Endothelial cell of umbilical vein (primary cell): ENCODE data around the gene KCNH6. TPM values are rescaled to one million over a fixed set of nuclear protein-coding genes. Genes with fewer than 3 reads are reported as not detected.

Source experiments
- BruUV-seq: library from RNA; stranded (reverse); fragments of 400-500 nt; replicated peaks from 2 replicates; lab custom pipeline; 2021; lab: Mats Ljungman, UMichigan
- CTCF ChIA-PET: fragments of 300-600, 350-600 bp; sonication (Branson Sonifier 250); formaldehyde crosslinking; loops from one replicate; lab custom pipeline; 2021; ENCODE audit warnings: antibody characterized with exemption, inconsistent platforms; lab: Charles Lee
- POLR2A ChIA-PET: fragments of 300-600, 350-600 bp; sonication (Branson Sonifier 250); formaldehyde crosslinking; loops from one replicate; lab custom pipeline; 2021; ENCODE audit warnings: antibody characterized with exemption, inconsistent platforms; lab: Charles Lee
- DNase-seq: peaks from one replicate; pipeline ENCODE4 v3.0.0-alpha.2; 2011; ENCODE audit warnings: low read depth, low spot score
- FAIRE-seq: peaks from 2 replicates; lab custom pipeline; 2011; peaks lifted over from hg19 to GRCh38; lab: Jason Lieb, UNC
- H2AFZ ChIP-seq: 2 replicates; pipeline ENCODE4 v1.6.0; 2012; ENCODE audit warnings: low read depth, low read length, control low read depth, inconsistent platforms
- H3K27ac ChIP-seq: 2 replicates; pipeline ENCODE4 v1.5.1; 2011; ENCODE audit warnings: low read depth, mild to moderate bottlenecking, control low read depth, low read length, moderate library complexity; ENCODE audit not compliant: insufficient read depth
- H3K27me3 ChIP-seq, 2 experiments: 2 replicates each; pipeline versions ENCODE4 v1.6.0 to v1.6.1; 2011; ENCODE audit warnings: low read length in 2 of 2, mixed read lengths in 1 of 2; ENCODE audit not compliant: control insufficient read depth in 2 of 2, insufficient read depth in 2 of 2
- H3K36me3 ChIP-seq, 2 experiments: 2 replicates in 1 of 2; 3 replicates in 1 of 2; pipeline ENCODE4 v1.5.1; 2011; ENCODE audit warnings: low read length in 2 of 2, mild to moderate bottlenecking in 1 of 2, moderate library complexity in 1 of 2; ENCODE audit not compliant: control insufficient read depth in 2 of 2, insufficient read depth in 2 of 2; ENCODE audit errors: extremely low read depth in 1 of 2
- H3K4me1 ChIP-seq: 3 replicates; pipeline ENCODE4 v1.5.1; 2011; ENCODE audit warnings: mild to moderate bottlenecking, low read length; ENCODE audit not compliant: control insufficient read depth, insufficient read depth; ENCODE audit errors: extremely low read depth
- H3K4me2 ChIP-seq: 2 replicates; pipeline ENCODE4 v1.6.1; 2011; ENCODE audit warnings: low read length, control low read depth, mixed read lengths; ENCODE audit not compliant: insufficient read depth
- H3K4me3 ChIP-seq, 3 experiments: fragments of 200-600 bp in 1 of 3; sonication (generic), shearing (Covaris generic) in 1 of 3; replicated peaks in 1 of 3; 2 replicates each; pipeline ENCODE4 v1.5.1; 2011 to 2016; ENCODE audit warnings: control low read depth in 3 of 3, low read length in 3 of 3, mild to moderate bottlenecking in 2 of 3, inconsistent platforms in 1 of 3, low read depth in 1 of 3, moderate library complexity in 1 of 3; ENCODE audit not compliant: insufficient read depth in 1 of 3
- H3K79me2 ChIP-seq: 2 replicates; pipeline ENCODE4 v1.6.0; 2012; ENCODE audit warnings: low read length, inconsistent platforms; ENCODE audit not compliant: control insufficient read depth, insufficient read depth
- H3K9ac ChIP-seq: replicated peaks from 2 replicates; pipeline ENCODE3; 2011; ENCODE audit warnings: low read length, control low read depth; ENCODE audit not compliant: insufficient read depth; ENCODE audit errors: extremely low read depth
- H3K9me1 ChIP-seq: replicated peaks from 3 replicates; pipeline ENCODE4 v1.6.0; 2011; ENCODE audit warnings: mild to moderate bottlenecking, low read length; ENCODE audit not compliant: control insufficient read depth, insufficient read depth; ENCODE audit errors: extremely low read depth
- H3K9me3 ChIP-seq: replicated peaks from 2 replicates; pipeline ENCODE4 v1.5.1; 2012; ENCODE audit warnings: low read length, inconsistent platforms; ENCODE audit not compliant: control insufficient read depth, insufficient read depth
- H4K20me1 ChIP-seq: replicated peaks from 2 replicates; pipeline ENCODE3; 2011; ENCODE audit warnings: mild to moderate bottlenecking, low read length; ENCODE audit not compliant: control insufficient read depth, insufficient read depth; ENCODE audit errors: extremely low read depth
- CTCF ChIP-seq, 2 donors: IDR thresholded peaks; 1 replicate in 1 of 2; 2 replicates in 1 of 2; pipeline ENCODE4 v1.5.1; 2011; ENCODE audit warnings: low read length in 2 of 2, mild to moderate bottlenecking in 2 of 2, moderate library complexity in 2 of 2, control low read depth in 1 of 2, inconsistent platforms in 1 of 2, low read depth in 1 of 2; ENCODE audit not compliant: insufficient read depth in 1 of 2; ENCODE audit errors: extremely low read depth in 1 of 2
- EZH2 ChIP-seq: IDR thresholded peaks from 2 replicates; pipeline ENCODE4 v1.6.1; 2012; ENCODE audit warnings: borderline replicate concordance, low read depth, mild to moderate bottlenecking, moderate library complexity, low read length, inconsistent platforms; ENCODE audit not compliant: severe bottlenecking
- FOS ChIP-seq: IDR thresholded peaks from 2 replicates; pipeline ENCODE4 v1.6.1; 2011; ENCODE audit warnings: mild to moderate bottlenecking, low read length, moderate library complexity, borderline replicate concordance; ENCODE audit not compliant: insufficient read depth
- GATA2 ChIP-seq: IDR thresholded peaks from 2 replicates; pipeline ENCODE4 v1.7.0; 2011; ENCODE audit warnings: low read depth, mild to moderate bottlenecking, moderate library complexity, mixed read lengths, low read length; ENCODE audit not compliant: insufficient read length, insufficient read depth
- JUN ChIP-seq: IDR thresholded peaks from 2 replicates; pipeline ENCODE4 v1.6.1; 2011; ENCODE audit warnings: borderline replicate concordance, low read depth; ENCODE audit not compliant: insufficient read length, insufficient read depth
- MYC ChIP-seq: IDR thresholded peaks from one replicate; pipeline ENCODE4 v1.6.1; 2011; ENCODE audit warnings: mild to moderate bottlenecking, low read depth, low read length
- POLR2A ChIP-seq: IDR thresholded peaks from 2 replicates; pipeline ENCODE4 v1.6.1; 2012; ENCODE audit warnings: low read depth, mild to moderate bottlenecking, control low read depth, low read length
- POLR2AphosphoS5 ChIP-seq: IDR thresholded peaks from 2 replicates; pipeline ENCODE4 v1.6.1; 2012; ENCODE audit warnings: low read depth, mild to moderate bottlenecking, control low read depth, low read length, moderate library complexity; ENCODE audit not compliant: insufficient read depth
- dilution Hi-C: fragments of 300-500 bp; cut with MboI; formaldehyde crosslinking; loops from one replicate; pipeline ENCODE4 v1.15.0; 2019; ENCODE audit warnings: low sequenced_read_pairs; ENCODE audit not compliant: extremely low pct_ligation_motif_present
- intact Hi-C: fragments of 100-400 bp; cut with micrococcal nuclease; formaldehyde crosslinking; loops from one replicate; pipeline ENCODE4 v1.10.0; 2022
- polyA plus RNA-seq, 4 experiments: library from polyadenylated mRNA; depleted of rRNA in 3 of 4; stranded (reverse) in 3 of 4; unstranded in 1 of 4; fragments of >200 nt; gene quantifications; 2 replicates each; pipeline versions ENCODE4 v1.2.1 to v1.2.3, GENCODE V29; 2011 to 2012; ENCODE audit warnings: missing spikeins in 1 of 4
- total RNA-seq: library from RNA; stranded (reverse); gene quantifications from 2 replicates; pipeline ENCODE4 v1.2.3, GENCODE V29; 2021
- TF ChIP-seq, protein P1 (sequence below): IDR thresholded peaks from 2 replicates; pipeline ENCODE4 v1.6.1; 2011; ENCODE audit not compliant: insufficient read depth, insufficient read length

KCNH6 gene
- total and polyA plus RNA-seq, 2 donors (not counting 3 experiments of a cell fraction or from before 2014, with no cell fraction given) = 0.07 TPM; not detected in 1

- Histone ChIP-seq H3K9me1 (no peaks in the 10 kb centered on the region), H3K27ac (no peak overlapping the region), H2AFZ (no peak overlapping the region), H4K20me1 (peaks cover 5% of the 10 kb centered on the region), H3K4me3 (no peak overlapping the region), H3K9ac (no peak overlapping the region), H3K4me2 (no peak overlapping the region), H3K79me2 (peaks cover 86% of the 10 kb centered on the region), H3K36me3 (no peaks in the 10 kb centered on the region), H3K9me3 (no peaks in the 10 kb centered on the region), H3K4me1 (no peaks in the 10 kb centered on the region), H3K27me3 (no peaks in the 10 kb centered on the region)
- intact Hi-C loops (no loop called here), dilution Hi-C loops (no loop called here)
- DNase-seq (no peak), FAIRE-seq (no peak)
- POLR2A ChIA-PET = no interaction called here
- no TSS peak for BruUV-seq
- CTCF ChIA-PET = interaction anchor here (2.7 kb wide), 1 partner anchor 10 kb away, joined by 12 read pairs; no protein-coding TSS in a partner anchor
- TF ChIP-seq POLR2AphosphoS5 (no peak), JUN (no peak), CTCF (IDR thresholded peaks at IDR 0.05; ENCODE audit: extremely low read depth in 1 of 2, insufficient read depth in 1 of 2, low read depth in 1 of 2, low read length in 2 of 2) (no peak), POLR2A (no peak), GATA2 (no peak), FOS (no peak), EZH2 (no peak), MYC (no peak)
- TF ChIP-seq, protein P1, sequence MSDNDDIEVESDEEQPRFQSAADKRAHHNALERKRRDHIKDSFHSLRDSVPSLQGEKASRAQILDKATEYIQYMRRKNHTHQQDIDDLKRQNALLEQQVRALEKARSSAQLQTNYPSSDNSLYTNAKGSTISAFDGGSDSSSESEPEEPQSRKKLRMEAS = no peak
These were observed 38.7 kb downstream of the KCNH6 start for GRCh38 chr17:63561819-63562218.
